Measurements from ENCODE around the gene COL4A2.
"Not testable (repeated sequence)": the region's sequence is repeated elsewhere in the genome, so short reads cannot be mapped to it uniquely, and the experiment has no call there.

The COL4A2 gene

DNA sequence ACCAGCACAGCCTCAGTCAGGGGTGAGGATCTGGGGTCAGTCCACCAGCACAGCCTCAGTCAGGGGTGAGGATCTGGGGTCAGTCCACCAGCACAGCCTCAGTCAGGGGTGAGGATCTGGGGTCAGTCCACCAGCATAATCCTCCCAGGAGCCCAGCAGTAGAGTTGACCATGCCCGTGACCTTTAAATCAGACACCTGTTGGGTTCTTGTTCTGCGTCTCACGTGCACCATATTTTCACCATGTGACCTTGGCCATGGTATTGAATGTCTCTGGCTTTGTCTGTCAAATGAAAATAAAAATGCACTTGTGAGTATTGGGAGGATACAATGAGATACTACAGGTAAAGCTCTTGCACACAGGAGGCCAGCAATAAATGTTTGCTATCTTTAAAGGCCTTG, 190.8 kb downstream of the COL4A2 start:
- H3K4me3 ChIP-seq (ENCODE audit: low read depth in 1 of 2, low read length in 2 of 2); H3K9me3 ChIP-seq (ENCODE audit: control insufficient read depth in 1 of 2, low read length in 2 of 2); H3K27me3 ChIP-seq (ENCODE audit: control insufficient read depth in 1 of 2, insufficient read depth in 2 of 2, low read length in 2 of 2); H3K27ac ChIP-seq (ENCODE audit: low read depth, low read length); H3K4me1 ChIP-seq (ENCODE audit: control insufficient read depth in 1 of 2, insufficient read depth in 2 of 2, low read length in 2 of 2); H3K9ac ChIP-seq (ENCODE audit: low read depth in 1 of 2, low read length in 2 of 2): not testable (repeated sequence)
- peaks cover 0 to 16% of the 10 kb centered on the region in 2 donors for H3K36me3 ChIP-seq (ENCODE audit: control insufficient read depth in 1 of 2, insufficient read depth in 2 of 2, low read length in 2 of 2)

DNA sequence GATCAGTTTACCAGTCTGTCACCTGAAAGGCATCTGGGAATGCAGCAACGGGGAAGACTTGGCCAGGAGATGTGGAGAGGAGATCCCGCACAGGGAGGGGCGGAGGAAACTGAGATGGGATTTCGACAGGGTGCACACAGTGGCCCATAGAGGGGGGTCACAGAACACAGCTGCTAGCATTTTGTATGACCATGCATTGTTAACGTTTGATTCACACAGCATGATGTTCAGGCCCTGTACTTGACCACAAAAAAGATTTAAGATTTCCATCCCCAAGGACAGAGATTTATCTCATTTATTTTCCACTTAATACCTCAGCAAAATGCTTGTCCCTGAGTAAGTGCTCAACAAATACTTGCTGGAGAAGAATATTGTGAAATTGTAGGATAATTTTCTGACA, 191.2 kb downstream of the COL4A2 start:
- no peak overlapping the region for H3K27ac ChIP-seq (ENCODE audit: low read depth, low read length)
- H3K9me3 ChIP-seq (ENCODE audit: control insufficient read depth in 1 of 2, low read length in 2 of 2) = peaks cover 0 to 3% of the 10 kb centered on the region in 2 donors
- peaks cover 0 to 16% of the 10 kb centered on the region in 2 donors for H3K36me3 ChIP-seq (ENCODE audit: control insufficient read depth in 1 of 2, insufficient read depth in 2 of 2, low read length in 2 of 2)

DNA sequence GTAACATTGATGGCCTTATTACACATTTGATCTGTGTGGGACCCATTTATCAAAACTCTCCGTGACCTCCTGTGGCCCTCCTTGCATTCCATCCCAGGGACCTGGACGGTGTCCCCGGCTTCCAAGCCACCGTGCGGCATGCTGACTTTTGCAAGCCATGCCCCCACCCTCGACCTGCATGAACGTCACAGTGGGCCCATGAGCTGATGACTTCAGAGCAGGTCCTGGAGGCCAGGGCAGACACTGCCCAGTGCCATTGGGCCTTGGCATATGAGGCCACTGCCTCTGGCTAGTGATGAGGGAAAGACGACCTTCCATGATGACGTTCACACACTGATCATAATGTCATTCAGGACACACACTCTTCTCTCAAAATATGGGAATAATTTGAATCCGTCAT, 191.7 kb downstream of the COL4A2 start:
- peaks cover 0 to 3% of the 10 kb centered on the region in 2 donors for H3K9me3 ChIP-seq (ENCODE audit: control insufficient read depth in 1 of 2, low read length in 2 of 2)
- H3K27me3 ChIP-seq (ENCODE audit: control insufficient read depth in 1 of 2, insufficient read depth in 2 of 2, low read length in 2 of 2) = no peaks in the 10 kb centered on the region
- peaks cover 0 to 16% of the 10 kb centered on the region in 2 donors for H3K36me3 ChIP-seq (ENCODE audit: control insufficient read depth in 1 of 2, insufficient read depth in 2 of 2, low read length in 2 of 2)
- no peak overlapping the region for H3K27ac ChIP-seq (ENCODE audit: low read depth, low read length)
- H3K4me1 ChIP-seq (ENCODE audit: control insufficient read depth in 1 of 2, insufficient read depth in 2 of 2, low read length in 2 of 2) = no peaks in the 10 kb centered on the region
- no peak overlapping the region for H3K9ac ChIP-seq (ENCODE audit: low read depth in 1 of 2, low read length in 2 of 2)
- no peak overlapping the region for H3K4me3 ChIP-seq (ENCODE audit: low read depth in 1 of 2, low read length in 2 of 2)

More for the DNA sequence above, 191.2 kb downstream of the COL4A2 start:
- Histone ChIP-seq H3K4me3 (ENCODE audit: low read depth in 1 of 2, low read length in 2 of 2) (no peak overlapping the region), H3K4me1 (ENCODE audit: control insufficient read depth in 1 of 2, insufficient read depth in 2 of 2, low read length in 2 of 2) (no peaks in the 10 kb centered on the region), H3K9ac (ENCODE audit: low read depth in 1 of 2, low read length in 2 of 2) (no peak overlapping the region), H3K27me3 (ENCODE audit: control insufficient read depth in 1 of 2, insufficient read depth in 2 of 2, low read length in 2 of 2) (no peaks in the 10 kb centered on the region)

DNA sequence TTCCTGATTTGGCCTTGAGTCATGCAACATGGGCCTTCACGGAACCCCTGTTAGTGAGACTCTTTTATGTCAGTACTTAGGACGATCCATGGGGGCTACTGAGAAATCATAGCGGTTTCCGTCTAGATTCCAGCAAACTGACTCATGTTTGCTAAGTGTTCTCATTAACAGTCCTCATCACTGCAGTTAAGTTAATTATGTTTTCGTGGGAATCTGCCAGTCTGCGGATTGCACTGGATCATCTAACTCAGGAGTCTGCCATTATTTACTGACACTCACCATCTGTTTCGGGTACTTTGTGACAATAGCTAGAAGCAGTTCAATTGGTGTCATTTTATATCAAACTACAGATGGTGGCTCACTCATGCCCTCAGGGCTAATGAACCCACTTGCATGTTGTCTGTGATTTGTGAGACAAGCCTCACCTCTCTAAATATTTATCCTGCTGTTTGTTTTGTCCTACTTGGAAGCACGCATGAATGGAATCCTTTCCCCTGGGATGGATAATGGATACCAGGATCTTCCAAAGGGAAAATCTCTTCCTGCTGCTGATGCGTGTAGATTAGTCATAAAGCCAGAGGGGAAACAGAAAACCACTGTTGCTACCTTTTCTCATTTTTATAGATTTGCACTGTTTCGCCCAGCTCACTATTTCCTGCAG, 192.7 kb downstream of the COL4A2 start:
- H3K4me1 ChIP-seq (ENCODE audit: control insufficient read depth in 1 of 2, insufficient read depth in 2 of 2, low read length in 2 of 2) = peaks cover 3 to 6% of the 10 kb centered on the region in 2 donors
- H3K9me3 ChIP-seq (ENCODE audit: control insufficient read depth in 1 of 2, low read length in 2 of 2) = peaks cover 0 to 3% of the 10 kb centered on the region in 2 donors
- H3K9ac ChIP-seq (ENCODE audit: low read depth in 1 of 2, low read length in 2 of 2) = no peak overlapping the region
- H3K27me3 ChIP-seq (ENCODE audit: control insufficient read depth in 1 of 2, insufficient read depth in 2 of 2, low read length in 2 of 2) = no peaks in the 10 kb centered on the region
- peaks cover 0 to 16% of the 10 kb centered on the region in 2 donors for H3K36me3 ChIP-seq (ENCODE audit: control insufficient read depth in 1 of 2, insufficient read depth in 2 of 2, low read length in 2 of 2)
- H3K27ac ChIP-seq (ENCODE audit: low read depth, low read length) = no peak overlapping the region
- H3K4me3 ChIP-seq (ENCODE audit: low read depth in 1 of 2, low read length in 2 of 2) = no peak overlapping the region

DNA sequence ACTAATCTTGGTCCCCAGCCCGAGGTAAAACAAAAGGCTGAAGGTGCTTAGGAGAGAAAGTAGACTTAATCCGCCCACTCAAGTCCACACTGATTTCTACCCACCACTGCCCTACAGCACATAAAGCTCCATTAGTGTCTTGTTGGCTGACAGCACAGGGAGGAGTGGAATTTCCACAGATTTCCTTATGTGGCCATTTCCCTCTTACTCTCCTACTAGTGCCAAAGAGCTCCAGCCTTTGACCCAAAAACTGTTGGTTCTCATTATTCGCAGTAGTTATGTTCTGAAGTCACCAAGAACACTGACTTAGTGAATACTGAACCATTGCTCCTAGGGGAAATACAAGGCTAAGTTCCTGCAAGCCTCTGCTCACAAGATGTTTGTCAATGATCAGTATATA, 193.3 kb downstream of the COL4A2 start:
- no peak overlapping the region for H3K9ac ChIP-seq (ENCODE audit: low read depth in 1 of 2, low read length in 2 of 2)
- H3K27ac ChIP-seq (ENCODE audit: low read depth, low read length) = no peak overlapping the region
- H3K9me3 ChIP-seq (ENCODE audit: control insufficient read depth in 1 of 2, low read length in 2 of 2) = peaks cover 0 to 3% of the 10 kb centered on the region in 2 donors
- peaks cover 4 to 6% of the 10 kb centered on the region in 2 donors for H3K4me1 ChIP-seq (ENCODE audit: control insufficient read depth in 1 of 2, insufficient read depth in 2 of 2, low read length in 2 of 2)
- peaks cover 0 to 16% of the 10 kb centered on the region in 2 donors for H3K36me3 ChIP-seq (ENCODE audit: control insufficient read depth in 1 of 2, insufficient read depth in 2 of 2, low read length in 2 of 2)
- H3K4me3 ChIP-seq (ENCODE audit: low read depth in 1 of 2, low read length in 2 of 2) = no peak overlapping the region
- no peaks in the 10 kb centered on the region for H3K27me3 ChIP-seq (ENCODE audit: control insufficient read depth in 1 of 2, insufficient read depth in 2 of 2, low read length in 2 of 2)

DNA sequence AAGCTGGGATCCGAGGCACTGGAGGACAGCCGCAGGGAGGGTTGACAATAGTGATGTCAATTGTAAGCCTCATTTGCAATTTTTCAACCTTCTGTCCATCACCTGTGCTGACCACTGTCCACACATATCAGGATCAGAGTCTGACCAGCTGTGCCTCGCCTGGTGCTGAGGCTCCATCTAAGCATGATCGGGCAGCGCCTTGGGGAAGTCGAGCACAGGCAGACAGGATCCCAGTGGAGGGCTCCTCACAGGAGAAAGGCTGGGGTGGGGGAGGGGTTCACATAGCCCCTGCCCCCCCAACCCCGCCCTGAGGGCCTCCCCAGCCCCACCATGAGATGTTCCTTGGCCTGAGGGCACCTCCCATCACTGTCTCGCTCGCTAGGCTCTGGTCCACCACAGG, 194.1 kb downstream of the COL4A2 start:
- H3K9me3 ChIP-seq (ENCODE audit: control insufficient read depth in 1 of 2, low read length in 2 of 2) = peaks cover 0 to 3% of the 10 kb centered on the region in 2 donors
- no peak overlapping the region for H3K27ac ChIP-seq (ENCODE audit: low read depth, low read length)
- peaks cover 0 to 16% of the 10 kb centered on the region in 2 donors for H3K36me3 ChIP-seq (ENCODE audit: control insufficient read depth in 1 of 2, insufficient read depth in 2 of 2, low read length in 2 of 2)
- no peaks in the 10 kb centered on the region for H3K27me3 ChIP-seq (ENCODE audit: control insufficient read depth in 1 of 2, insufficient read depth in 2 of 2, low read length in 2 of 2)
- H3K4me1 ChIP-seq (ENCODE audit: control insufficient read depth in 1 of 2, insufficient read depth in 2 of 2, low read length in 2 of 2) = peaks cover 11 to 12% of the 10 kb centered on the region in 2 donors
- H3K4me3 ChIP-seq (ENCODE audit: low read depth in 1 of 2, low read length in 2 of 2) = no peak overlapping the region
- H3K9ac ChIP-seq (ENCODE audit: low read depth in 1 of 2, low read length in 2 of 2) = no peak overlapping the region

DNA sequence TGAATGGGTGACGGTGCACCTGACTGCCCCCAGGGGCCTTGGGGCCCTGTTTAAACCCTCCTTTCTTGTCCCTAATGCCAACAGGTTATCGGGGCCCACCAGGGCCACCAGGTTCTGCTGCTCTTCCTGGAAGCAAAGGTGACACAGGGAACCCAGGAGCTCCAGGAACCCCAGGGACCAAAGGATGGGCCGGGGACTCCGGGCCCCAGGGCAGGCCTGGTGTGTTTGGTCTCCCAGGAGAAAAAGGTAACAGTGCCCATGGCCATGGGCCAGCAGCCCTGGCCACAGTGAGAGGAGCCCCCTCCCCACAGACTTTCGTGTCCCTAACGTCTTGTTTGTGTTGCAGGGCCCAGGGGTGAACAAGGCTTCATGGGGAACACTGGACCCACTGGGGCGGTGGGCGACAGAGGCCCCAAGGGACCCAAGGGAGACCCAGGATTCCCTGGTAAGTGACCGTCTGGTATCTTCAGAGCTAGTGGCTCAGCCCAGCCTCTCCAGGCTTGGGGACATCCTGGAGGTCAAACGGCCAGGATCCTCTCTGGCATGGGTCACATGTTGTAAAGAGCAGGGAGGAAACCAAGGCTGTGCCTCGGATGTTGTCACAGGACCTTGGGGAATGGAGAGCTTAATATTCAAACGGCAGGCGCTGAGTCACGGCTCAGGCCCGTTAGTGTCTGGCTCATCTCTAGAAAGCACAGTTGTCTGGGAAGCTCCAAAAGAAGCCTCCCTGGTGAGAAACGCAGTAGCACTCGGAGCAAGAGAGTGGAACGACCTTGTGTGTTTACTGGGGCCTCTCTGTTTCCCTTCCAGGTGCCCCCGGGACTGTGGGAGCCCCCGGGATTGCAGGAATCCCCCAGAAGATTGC, 196.2 kb downstream of the COL4A2 start:
- peaks cover 25 to 30% of the 10 kb centered on the region in 2 donors for H3K4me1 ChIP-seq (ENCODE audit: control insufficient read depth in 1 of 2, insufficient read depth in 2 of 2, low read length in 2 of 2)
- H3K27ac ChIP-seq (ENCODE audit: low read depth, low read length) = no peak overlapping the region
- no peak overlapping the region for H3K9ac ChIP-seq (ENCODE audit: low read depth in 1 of 2, low read length in 2 of 2)
- no peaks in the 10 kb centered on the region for H3K27me3 ChIP-seq (ENCODE audit: control insufficient read depth in 1 of 2, insufficient read depth in 2 of 2, low read length in 2 of 2)
- no peak overlapping the region for H3K4me3 ChIP-seq (ENCODE audit: low read depth in 1 of 2, low read length in 2 of 2)
- peaks cover 0 to 13% of the 10 kb centered on the region in 2 donors for H3K36me3 ChIP-seq (ENCODE audit: control insufficient read depth in 1 of 2, insufficient read depth in 2 of 2, low read length in 2 of 2)
- peaks cover 0 to 3% of the 10 kb centered on the region in 2 donors for H3K9me3 ChIP-seq (ENCODE audit: control insufficient read depth in 1 of 2, low read length in 2 of 2)

DNA sequence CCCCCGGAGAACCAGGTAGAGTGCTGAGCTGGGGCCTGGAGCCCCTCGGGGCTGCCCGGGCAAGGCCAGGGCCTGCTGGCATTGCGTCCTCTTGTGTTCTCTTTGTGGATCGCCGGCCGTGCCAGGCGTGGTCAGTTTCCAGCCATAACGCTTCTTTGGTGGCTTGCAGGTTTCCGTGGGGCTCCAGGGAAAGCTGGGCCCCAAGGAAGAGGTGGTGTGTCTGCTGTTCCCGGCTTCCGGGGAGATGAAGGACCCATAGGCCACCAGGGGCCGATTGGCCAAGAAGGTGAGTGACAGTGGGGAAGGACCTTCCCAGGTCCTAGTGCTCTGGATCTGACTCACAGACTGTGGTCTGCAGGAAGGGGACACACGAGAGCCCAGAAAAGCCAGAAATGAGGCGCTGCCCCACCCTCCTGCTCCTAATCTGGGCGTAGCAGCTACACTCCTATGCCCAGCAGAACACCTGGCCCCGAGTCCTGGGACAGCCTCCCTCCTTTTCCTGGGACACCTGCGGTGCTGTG, 197.0 kb downstream of the COL4A2 start:
- no peak overlapping the region for H3K27ac ChIP-seq (ENCODE audit: low read depth, low read length)
- H3K4me3 ChIP-seq (ENCODE audit: low read depth in 1 of 2, low read length in 2 of 2) = no peak overlapping the region
- no peak overlapping the region for H3K9ac ChIP-seq (ENCODE audit: low read depth in 1 of 2, low read length in 2 of 2)
- peaks cover 0 to 13% of the 10 kb centered on the region in 2 donors for H3K36me3 ChIP-seq (ENCODE audit: control insufficient read depth in 1 of 2, insufficient read depth in 2 of 2, low read length in 2 of 2)
- no peaks in the 10 kb centered on the region for H3K27me3 ChIP-seq (ENCODE audit: control insufficient read depth in 1 of 2, insufficient read depth in 2 of 2, low read length in 2 of 2)
- H3K4me1 ChIP-seq (ENCODE audit: control insufficient read depth in 1 of 2, insufficient read depth in 2 of 2, low read length in 2 of 2) = peaks cover 32 to 37% of the 10 kb centered on the region in 2 donors
- peaks cover 0 to 3% of the 10 kb centered on the region in 2 donors for H3K9me3 ChIP-seq (ENCODE audit: control insufficient read depth in 1 of 2, low read length in 2 of 2)

DNA sequence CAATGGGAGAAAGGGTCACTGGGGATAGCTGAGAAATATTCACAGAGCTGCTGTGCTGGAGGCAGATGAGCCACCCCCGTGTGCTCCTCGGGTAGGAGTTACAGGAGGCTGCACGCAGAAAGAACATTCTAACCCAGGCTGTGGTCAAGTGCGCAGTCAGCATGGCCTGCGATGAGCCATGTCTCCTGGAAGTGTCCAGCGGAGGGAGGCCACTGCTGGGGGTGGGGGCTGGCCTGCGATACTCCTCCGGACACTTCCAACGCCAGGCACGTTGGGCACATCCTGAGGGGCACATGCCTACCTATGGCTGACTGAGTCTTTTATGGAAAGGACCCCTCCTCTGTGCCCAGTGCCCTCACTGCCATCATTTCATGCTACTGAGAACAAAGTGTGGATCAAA, 198.5 kb downstream of the COL4A2 start:
- Histone ChIP-seq H3K9ac (ENCODE audit: low read depth in 1 of 2, low read length in 2 of 2) (no peak overlapping the region), H3K27ac (ENCODE audit: low read depth, low read length) (no peak overlapping the region), H3K4me3 (ENCODE audit: low read depth in 1 of 2, low read length in 2 of 2) (no peak overlapping the region), H3K36me3 (ENCODE audit: control insufficient read depth in 1 of 2, insufficient read depth in 2 of 2, low read length in 2 of 2) (peaks cover 0 to 12% of the 10 kb centered on the region in 2 donors), H3K4me1 (ENCODE audit: control insufficient read depth in 1 of 2, insufficient read depth in 2 of 2, low read length in 2 of 2) (peaks cover 39 to 43% of the 10 kb centered on the region in 2 donors), H3K9me3 (ENCODE audit: control insufficient read depth in 1 of 2, low read length in 2 of 2) (peaks cover 0 to 2% of the 10 kb centered on the region in 2 donors), H3K27me3 (ENCODE audit: control insufficient read depth in 1 of 2, insufficient read depth in 2 of 2, low read length in 2 of 2) (no peaks in the 10 kb centered on the region)

DNA sequence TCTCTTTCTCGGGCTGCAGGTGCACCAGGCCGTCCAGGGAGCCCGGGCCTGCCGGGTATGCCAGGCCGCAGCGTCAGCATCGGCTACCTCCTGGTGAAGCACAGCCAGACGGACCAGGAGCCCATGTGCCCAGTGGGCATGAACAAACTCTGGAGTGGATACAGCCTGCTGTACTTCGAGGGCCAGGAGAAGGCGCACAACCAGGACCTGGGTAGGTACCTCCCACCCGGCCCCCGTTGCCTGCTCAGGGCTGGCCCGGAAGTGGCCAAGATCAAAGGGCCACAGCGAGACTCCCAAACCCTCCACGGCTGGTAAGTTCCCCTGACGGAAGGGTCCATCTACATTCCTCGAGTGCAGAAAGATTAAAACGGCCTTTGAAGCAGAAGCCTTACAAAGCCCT, 199.3 kb downstream of the COL4A2 start:
- H3K9me3 ChIP-seq (ENCODE audit: control insufficient read depth in 1 of 2, low read length in 2 of 2) = no peaks in the 10 kb centered on the region
- H3K27ac ChIP-seq (ENCODE audit: low read depth, low read length) = peak overlapping the region; percentile 53
- peak overlapping the region; percentile 9 to 31 for H3K4me3 ChIP-seq (ENCODE audit: low read depth in 1 of 2, low read length in 2 of 2)
- H3K9ac ChIP-seq (ENCODE audit: low read depth in 1 of 2, low read length in 2 of 2) = peak overlapping the region in 1 of 2 donors; percentile 80
- peaks cover 41 to 47% of the 10 kb centered on the region in 2 donors for H3K4me1 ChIP-seq (ENCODE audit: control insufficient read depth in 1 of 2, insufficient read depth in 2 of 2, low read length in 2 of 2)
- H3K27me3 ChIP-seq (ENCODE audit: control insufficient read depth in 1 of 2, insufficient read depth in 2 of 2, low read length in 2 of 2) = no peaks in the 10 kb centered on the region
- peaks cover 0 to 6% of the 10 kb centered on the region in 2 donors for H3K36me3 ChIP-seq (ENCODE audit: control insufficient read depth in 1 of 2, insufficient read depth in 2 of 2, low read length in 2 of 2)
